Measurements from ENCODE around the gene COX4I2.

GRCh38 chr20:31667315-31668285 is 29.9 kb downstream of the COX4I2 start:
- TF ChIP-seq EZH2 (IDR thresholded peaks at IDR 0.05; ENCODE audit: insufficient read depth, poor library complexity, severe bottlenecking) (no peak), EZH2phosphoT487 (IDR thresholded peaks at IDR 0.05; ENCODE audit: insufficient read depth, low read depth) (no peak)

All from GM23248 (cell line).